ENCODE results near the gene KIRREL3.

Gene KIRREL3

DNA sequence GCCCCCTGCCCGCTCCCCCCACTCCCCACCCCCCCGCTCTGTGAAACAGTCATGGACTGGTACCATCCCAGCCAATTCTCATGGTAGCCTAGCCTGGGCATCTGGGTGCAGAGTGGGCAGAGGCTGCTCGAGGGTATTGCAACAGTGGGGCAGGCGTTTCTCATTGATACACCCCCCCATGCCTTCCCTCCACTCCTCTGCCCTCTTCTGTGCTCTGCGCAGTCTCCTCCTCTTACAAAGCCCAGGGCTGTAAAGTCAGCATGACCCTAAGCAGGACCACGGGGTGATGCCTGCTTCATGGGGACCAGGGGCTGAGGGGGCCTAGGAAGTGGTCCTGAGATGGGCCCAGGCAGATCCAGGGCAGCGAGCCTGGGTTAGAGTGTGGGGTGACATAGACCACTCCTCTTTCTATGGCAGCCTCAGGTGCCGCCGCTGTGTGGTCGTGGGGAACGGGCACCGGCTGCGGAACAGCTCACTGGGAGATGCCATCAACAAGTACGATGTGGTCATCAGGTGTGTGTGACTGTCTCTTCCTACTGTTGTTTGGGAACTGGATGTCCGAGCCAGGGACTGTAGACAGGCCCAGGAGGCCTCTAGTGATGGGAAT, 592.8 kb downstream of the KIRREL3 start:
- DNase-seq (ENCODE audit: low read depth), result no peak
- TF ChIP-seq, protein P1, sequence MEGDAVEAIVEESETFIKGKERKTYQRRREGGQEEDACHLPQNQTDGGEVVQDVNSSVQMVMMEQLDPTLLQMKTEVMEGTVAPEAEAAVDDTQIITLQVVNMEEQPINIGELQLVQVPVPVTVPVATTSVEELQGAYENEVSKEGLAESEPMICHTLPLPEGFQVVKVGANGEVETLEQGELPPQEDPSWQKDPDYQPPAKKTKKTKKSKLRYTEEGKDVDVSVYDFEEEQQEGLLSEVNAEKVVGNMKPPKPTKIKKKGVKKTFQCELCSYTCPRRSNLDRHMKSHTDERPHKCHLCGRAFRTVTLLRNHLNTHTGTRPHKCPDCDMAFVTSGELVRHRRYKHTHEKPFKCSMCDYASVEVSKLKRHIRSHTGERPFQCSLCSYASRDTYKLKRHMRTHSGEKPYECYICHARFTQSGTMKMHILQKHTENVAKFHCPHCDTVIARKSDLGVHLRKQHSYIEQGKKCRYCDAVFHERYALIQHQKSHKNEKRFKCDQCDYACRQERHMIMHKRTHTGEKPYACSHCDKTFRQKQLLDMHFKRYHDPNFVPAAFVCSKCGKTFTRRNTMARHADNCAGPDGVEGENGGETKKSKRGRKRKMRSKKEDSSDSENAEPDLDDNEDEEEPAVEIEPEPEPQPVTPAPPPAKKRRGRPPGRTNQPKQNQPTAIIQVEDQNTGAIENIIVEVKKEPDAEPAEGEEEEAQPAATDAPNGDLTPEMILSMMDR (IDR thresholded peaks at IDR 0.05; ENCODE audit: insufficient read depth, low read depth, low read length, missing control alignments), result no peak
- H3K4me3 ChIP-seq (ENCODE audit: low read length), result no peak overlapping the region

DNA sequence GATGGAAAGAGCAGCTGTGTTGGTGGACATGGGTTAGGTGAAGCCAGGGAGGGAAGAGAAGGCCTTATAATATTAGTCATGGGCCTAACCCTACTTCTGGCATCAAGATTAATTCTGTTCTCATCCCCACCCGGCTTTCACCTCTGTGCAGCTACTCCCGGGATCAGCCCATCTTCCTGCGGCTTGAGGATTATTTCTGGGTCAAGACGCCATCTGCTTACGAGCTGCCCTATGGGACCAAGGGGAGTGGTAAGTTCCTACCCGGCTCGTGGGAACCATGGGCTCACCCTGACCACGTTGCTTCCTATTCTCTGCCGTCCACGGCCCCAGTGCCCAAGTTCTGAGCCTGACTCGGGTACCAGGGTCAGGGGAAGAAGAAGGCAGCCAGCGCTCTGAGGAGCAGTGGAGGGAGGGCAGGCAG, 593.5 kb downstream of the KIRREL3 start:
- TF ChIP-seq, protein P1 (IDR thresholded peaks at IDR 0.05; ENCODE audit: insufficient read depth, low read depth, low read length, missing control alignments), result no peak
- DNase-seq (ENCODE audit: low read depth), result no peak
- no peak overlapping the region for H3K4me3 ChIP-seq (ENCODE audit: low read length)

DNA sequence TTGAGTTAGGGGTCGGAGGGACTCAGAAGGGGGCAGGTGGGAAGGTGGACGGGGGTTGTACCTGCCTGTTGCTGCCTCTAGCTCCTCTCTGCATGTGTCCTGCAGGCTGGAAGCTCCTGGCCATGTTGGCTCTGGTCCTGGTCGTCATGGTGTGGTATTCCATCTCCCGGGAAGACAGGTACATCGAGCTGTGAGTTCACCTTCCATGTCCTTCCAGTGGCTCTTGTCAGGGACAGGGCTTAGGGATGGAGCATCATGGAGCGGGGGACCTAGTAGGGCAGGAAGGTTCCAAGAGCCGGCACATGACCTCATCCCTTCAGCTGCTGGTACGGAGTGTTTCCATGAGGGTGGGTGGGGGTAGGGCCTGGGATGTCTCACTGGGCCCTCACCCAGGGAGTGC, 594.2 kb downstream of the KIRREL3 start:
- no peak for DNase-seq (ENCODE audit: low read depth)
- no peak overlapping the region for H3K4me3 ChIP-seq (ENCODE audit: low read length)
- TF ChIP-seq, protein P1 (IDR thresholded peaks at IDR 0.05; ENCODE audit: insufficient read depth, low read depth, low read length, missing control alignments), result no peak

DNA sequence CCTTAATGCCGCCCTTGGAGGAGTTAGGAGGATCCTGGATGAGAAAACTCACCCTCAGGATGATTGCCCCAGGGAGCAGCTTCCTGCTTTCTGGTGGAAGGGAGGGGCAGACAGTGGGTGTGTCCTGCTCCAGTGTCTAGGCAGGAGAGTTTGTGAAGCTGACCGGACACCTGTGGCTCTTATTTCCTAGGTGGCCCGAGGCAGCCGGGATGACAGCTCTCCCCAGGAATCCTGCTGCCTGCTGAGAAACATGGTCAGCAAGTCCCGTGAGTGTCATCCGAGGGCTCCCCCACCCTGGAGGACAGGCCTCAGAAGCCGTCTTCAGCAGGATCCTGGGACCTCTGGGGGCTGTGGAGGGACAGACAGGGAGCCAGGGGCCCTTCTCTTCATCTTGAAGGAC, 594.7 kb downstream of the KIRREL3 start:
- peak; percentile 68 for DNase-seq (ENCODE audit: low read depth)
- no peak overlapping the region for H3K4me3 ChIP-seq (ENCODE audit: low read length)
- TF ChIP-seq, protein P1 (IDR thresholded peaks at IDR 0.05; ENCODE audit: insufficient read depth, low read depth, low read length, missing control alignments), result no peak

DNA sequence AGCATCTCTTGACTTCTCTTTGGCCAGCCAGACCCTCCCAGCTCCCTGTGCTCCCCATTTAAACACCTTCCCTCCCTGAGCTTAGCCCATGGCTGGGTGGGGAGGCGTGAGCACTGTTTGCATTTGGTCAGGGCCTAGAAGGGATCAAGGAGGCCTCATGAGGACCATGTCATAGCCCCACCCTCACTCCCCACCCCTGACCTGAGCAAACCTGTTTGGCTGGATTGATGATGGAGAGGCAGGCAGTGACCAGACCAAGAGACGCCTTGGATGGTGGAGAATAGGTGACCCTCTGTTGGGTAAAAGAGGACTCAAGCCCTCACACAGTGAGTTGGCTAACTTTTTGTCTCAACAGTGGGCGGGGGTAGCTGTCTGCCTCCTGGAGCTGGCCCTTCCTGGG, 595.2 kb downstream of the KIRREL3 start:
- no peak overlapping the region for H3K4me3 ChIP-seq (ENCODE audit: low read length)
- TF ChIP-seq, protein P1 (IDR thresholded peaks at IDR 0.05; ENCODE audit: insufficient read depth, low read depth, low read length, missing control alignments), result no peak
- DNase-seq (ENCODE audit: low read depth), result peak; percentile 29

DNA sequence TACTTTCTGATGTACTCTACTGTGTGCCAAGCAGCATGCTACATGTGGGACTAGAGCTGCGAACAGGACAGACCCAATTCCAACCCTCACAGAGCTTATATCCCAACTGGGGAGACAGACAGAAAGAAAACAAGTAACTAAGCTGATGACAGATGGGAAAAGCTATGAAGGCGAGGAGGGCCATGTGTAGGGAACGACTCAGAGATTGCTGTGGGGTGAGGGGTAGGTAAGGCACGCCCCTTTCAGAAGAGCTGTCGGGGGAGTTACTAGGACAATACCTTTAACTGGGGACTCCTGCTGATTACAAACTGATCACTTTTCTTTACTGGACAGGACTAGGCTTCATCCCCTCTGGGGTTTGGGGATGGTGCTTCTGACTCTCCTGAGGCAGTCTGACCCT, 596.2 kb downstream of the KIRREL3 start:
- TF ChIP-seq, protein P1 (IDR thresholded peaks at IDR 0.05; ENCODE audit: insufficient read depth, low read depth, low read length, missing control alignments), result no peak
- DNase-seq (ENCODE audit: low read depth), result peak; percentile 39
- H3K4me3 ChIP-seq (ENCODE audit: low read length), result no peak overlapping the region

DNA sequence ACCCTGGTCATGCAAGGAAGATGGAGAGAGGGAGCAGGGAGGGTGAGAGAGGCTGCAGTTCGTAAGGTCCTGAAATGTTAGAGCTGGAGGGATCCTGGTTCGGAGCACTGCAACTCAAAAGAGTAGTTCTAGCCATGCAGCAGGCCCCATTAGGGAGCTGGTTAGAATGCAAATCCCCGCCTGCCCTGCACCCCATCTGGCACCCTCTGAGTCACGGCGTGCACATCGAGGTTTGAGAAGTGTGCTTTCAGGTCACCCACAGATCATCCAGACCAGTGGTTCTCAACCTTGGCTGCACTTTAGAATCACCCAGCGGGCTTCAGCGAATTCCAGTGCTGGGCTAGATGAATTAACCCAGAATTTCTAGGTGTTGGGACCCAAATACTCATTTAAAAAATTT, 596.9 kb downstream of the KIRREL3 start:
- DNase-seq (ENCODE audit: low read depth), result peak; percentile 32
- TF ChIP-seq, protein P1 (IDR thresholded peaks at IDR 0.05; ENCODE audit: insufficient read depth, low read depth, low read length, missing control alignments), result no peak
- no peak overlapping the region for H3K4me3 ChIP-seq (ENCODE audit: low read length)

Measured in epithelial cell of esophagus (primary cell).